Mammary epithelial cell (primary cell): Measurements from ENCODE around the gene MCOLN3.

Source experiments
- EZH2 ChIP-seq: IDR thresholded peaks from 2 replicates; pipeline ENCODE4 v1.6.1; 2012; ENCODE audit warnings: low read length, inconsistent platforms, borderline replicate concordance
- TF ChIP-seq, protein P1 (sequence below), 2 donors: IDR thresholded peaks in 1 of 2; conservative IDR thresholded peaks in 1 of 2; 2 replicates each; pipeline ENCODE4 v1.5.1; 2011 to 2012; ENCODE audit warnings: inconsistent platforms in 2 of 2, low read length in 2 of 2, mild to moderate bottlenecking in 2 of 2, control low read depth in 1 of 2, low read depth in 1 of 2; ENCODE audit not compliant: insufficient read depth in 1 of 2; ENCODE audit errors: extremely low read depth in 1 of 2

DNA sequence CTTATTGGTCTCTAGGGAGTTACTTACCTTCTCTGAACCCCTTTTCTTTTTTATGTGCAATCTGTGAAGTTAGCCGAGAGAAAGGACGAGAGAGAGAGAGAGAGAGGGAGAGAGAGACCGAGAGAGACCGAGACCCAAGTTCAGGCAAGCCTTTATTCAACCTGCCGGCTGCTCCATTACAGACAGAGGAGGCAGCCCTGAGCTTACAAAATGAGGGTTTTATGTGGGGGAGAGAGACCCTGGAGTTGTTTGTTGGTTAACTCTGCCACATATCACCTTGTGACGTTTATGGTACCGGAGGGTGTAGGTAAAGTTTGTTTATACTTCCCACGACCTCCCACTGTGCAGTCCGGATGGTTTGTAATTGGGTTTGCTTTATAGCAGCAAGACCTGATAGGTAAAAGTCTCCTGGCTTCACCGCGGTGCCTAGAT is 1.5 kb upstream of the MCOLN3 start:
- TF ChIP-seq, protein P1, sequence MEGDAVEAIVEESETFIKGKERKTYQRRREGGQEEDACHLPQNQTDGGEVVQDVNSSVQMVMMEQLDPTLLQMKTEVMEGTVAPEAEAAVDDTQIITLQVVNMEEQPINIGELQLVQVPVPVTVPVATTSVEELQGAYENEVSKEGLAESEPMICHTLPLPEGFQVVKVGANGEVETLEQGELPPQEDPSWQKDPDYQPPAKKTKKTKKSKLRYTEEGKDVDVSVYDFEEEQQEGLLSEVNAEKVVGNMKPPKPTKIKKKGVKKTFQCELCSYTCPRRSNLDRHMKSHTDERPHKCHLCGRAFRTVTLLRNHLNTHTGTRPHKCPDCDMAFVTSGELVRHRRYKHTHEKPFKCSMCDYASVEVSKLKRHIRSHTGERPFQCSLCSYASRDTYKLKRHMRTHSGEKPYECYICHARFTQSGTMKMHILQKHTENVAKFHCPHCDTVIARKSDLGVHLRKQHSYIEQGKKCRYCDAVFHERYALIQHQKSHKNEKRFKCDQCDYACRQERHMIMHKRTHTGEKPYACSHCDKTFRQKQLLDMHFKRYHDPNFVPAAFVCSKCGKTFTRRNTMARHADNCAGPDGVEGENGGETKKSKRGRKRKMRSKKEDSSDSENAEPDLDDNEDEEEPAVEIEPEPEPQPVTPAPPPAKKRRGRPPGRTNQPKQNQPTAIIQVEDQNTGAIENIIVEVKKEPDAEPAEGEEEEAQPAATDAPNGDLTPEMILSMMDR (conservative IDR thresholded peaks at IDR 0.05 in 1 of 2, IDR thresholded peaks at IDR 0.05 in 1 of 2; ENCODE audit: extremely low read depth in 1 of 2, insufficient read depth in 1 of 2, low read depth in 1 of 2, low read length in 2 of 2) = no peak
- no peak for TF ChIP-seq EZH2
